Ovary (tissue), 3 donors: ENCODE results near the gene GDF11.

Experiments used
- EP300 ChIP-seq: sonication (generic); formaldehyde crosslinking; IDR thresholded peaks from one replicate; pipeline ENCODE4 v1.6.1; 2017; ENCODE audit warnings: antibody characterized with exemption
- POLR2A ChIP-seq: fragments of 450-650 bp; IDR thresholded peaks from one replicate; pipeline ENCODE4 v1.6.1; 2017; ENCODE audit warnings: antibody characterized with exemption, mild to moderate bottlenecking, moderate library complexity
- TF ChIP-seq, protein P1 (sequence below), 3 donors: fragments of 450-650 bp in 2 of 3; fragments of 200-600 bp in 1 of 3; IDR thresholded peaks; one replicate each; pipeline versions ENCODE4 v1.5.1 to v1.8.0; 2016 to 2022; ENCODE audit warnings: antibody characterized with exemption in 3 of 3, mild to moderate bottlenecking in 1 of 3
- donor health status: DM: no; HTN: no; CAD: no.

DNA sequence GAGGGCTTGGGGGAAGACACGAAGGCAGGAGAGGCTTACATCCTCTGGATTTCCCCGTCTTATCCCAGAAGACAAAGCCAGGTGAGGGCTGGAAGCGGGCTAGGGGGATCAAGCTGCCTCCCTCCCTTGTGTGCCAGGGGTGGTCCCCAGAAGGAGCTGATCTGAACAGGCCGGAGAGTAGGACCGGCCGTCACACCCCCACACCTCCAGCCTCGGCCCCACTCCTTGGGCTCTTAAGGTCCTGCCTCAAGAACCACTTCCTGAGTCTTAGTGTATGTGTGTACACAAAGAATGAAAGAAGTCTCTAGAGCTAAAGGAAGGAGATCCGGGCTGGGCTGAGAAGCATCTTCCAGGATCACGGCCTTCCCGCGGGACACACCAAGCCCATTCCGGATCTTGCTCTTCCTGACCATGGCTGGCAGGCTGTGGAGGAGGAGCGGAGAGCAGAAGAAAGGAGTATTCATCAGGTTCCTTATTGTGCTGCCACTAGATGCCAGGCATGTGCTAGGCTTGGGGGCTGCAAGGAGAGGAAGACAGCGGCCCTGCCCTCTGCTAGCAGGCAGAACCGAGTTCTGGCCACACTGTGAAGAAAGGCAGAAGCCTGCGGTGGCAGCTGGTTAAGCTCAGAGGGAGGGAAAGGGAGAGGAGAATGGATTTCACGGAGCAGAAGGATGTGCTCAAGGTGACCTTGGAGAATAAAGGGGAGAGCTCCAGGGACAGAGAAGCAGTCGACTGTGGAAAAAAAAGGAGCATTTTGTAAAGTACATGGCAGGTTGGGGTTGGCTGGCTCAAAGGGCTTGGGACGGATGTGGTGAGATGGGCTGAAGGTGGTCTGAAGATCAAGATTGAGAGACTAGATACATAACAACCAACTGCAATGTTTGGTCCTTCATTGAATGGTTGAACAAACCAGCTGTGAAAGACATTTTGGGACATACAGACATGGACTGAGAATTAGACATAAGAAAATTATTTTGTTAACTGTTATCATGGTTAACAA, 12.8 kb upstream of the GDF11 start:
- TF ChIP-seq, protein P1, sequence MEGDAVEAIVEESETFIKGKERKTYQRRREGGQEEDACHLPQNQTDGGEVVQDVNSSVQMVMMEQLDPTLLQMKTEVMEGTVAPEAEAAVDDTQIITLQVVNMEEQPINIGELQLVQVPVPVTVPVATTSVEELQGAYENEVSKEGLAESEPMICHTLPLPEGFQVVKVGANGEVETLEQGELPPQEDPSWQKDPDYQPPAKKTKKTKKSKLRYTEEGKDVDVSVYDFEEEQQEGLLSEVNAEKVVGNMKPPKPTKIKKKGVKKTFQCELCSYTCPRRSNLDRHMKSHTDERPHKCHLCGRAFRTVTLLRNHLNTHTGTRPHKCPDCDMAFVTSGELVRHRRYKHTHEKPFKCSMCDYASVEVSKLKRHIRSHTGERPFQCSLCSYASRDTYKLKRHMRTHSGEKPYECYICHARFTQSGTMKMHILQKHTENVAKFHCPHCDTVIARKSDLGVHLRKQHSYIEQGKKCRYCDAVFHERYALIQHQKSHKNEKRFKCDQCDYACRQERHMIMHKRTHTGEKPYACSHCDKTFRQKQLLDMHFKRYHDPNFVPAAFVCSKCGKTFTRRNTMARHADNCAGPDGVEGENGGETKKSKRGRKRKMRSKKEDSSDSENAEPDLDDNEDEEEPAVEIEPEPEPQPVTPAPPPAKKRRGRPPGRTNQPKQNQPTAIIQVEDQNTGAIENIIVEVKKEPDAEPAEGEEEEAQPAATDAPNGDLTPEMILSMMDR (IDR thresholded peaks at IDR 0.05) = no peak
- TF ChIP-seq POLR2A (peak; percentile 48), EP300 (no peak)
